ENCODE results near the gene TERT.
"Not testable (repeated sequence)": the region's sequence is repeated elsewhere in the genome, so short reads cannot be mapped to it uniquely, and the experiment has no call there.

The TERT gene

DNA sequence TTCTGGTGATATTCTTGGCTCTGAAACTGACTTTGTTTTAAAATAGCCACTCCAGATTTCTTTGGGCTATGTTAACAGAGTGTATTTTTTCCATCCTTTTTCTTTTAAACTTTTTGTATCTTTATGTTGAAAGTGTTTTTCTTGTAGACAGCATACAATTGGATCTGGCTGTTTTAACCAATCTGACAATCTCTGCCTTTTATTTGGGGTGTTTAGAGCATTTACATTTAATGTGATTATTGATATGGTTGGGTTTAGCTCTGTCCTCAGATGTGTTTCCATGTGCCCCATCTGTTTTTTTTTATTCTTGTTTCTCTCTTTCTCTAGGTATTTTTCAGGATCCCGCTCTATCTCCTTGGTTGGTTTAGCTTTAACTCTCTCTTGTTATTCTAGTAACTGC lies 59.0 kb downstream of the TERT start:
- H3K4me3 ChIP-seq (ENCODE audit: low read depth, low read length) = no peak overlapping the region
- TF ChIP-seq CTCF (IDR thresholded peaks at IDR 0.05; ENCODE audit: low read depth, low read length) = no peak

DNA sequence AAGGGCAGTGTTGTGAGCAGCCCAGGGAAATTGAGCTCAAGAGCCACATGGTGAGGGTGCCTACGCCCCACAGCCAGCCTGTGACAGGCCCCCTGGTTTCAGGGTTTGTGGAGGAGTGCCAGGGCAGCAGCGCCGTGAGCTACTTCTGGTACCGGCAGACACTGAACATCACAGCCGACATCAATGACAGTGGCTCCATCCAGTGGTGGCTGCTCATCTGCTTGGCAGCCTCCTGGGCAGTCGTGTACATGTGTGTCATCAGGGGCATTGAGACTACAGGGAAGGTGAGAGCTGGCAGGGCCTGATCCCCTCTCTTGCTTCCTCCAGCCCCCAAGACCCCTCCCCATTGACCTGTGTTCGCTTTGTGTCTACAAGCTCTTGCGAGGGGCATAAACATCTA lies 59.5 kb downstream of the TERT start:
- no peak for TF ChIP-seq CTCF (IDR thresholded peaks at IDR 0.05; ENCODE audit: low read depth, low read length)

DNA sequence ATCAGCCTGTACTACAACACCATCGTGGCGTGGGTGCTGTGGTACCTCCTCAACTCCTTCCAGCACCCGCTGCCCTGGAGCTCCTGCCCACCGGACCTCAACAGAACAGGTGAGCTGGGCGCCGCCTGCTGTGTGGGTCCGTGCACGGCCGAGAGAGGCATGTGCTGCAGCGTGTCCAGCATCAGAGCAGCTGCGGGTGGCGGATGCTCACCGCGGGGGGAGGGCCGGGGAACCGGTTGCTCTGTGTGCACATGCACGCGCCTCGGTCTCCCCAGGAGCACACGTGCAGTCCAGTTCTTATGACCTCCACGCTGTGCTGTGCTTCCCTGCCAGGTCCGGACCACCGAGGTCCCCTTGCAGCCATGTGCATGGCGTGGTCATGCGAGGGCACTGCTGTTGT lies 62.1 kb downstream of the TERT start:
- no peak overlapping the region for H3K4me3 ChIP-seq (ENCODE audit: low read depth, low read length)
- TF ChIP-seq CTCF (IDR thresholded peaks at IDR 0.05; ENCODE audit: low read depth, low read length) = no peak

More for the DNA sequence above, 59.5 kb downstream of the TERT start:
- no peak overlapping the region for H3K4me3 ChIP-seq (ENCODE audit: low read depth, low read length)

DNA sequence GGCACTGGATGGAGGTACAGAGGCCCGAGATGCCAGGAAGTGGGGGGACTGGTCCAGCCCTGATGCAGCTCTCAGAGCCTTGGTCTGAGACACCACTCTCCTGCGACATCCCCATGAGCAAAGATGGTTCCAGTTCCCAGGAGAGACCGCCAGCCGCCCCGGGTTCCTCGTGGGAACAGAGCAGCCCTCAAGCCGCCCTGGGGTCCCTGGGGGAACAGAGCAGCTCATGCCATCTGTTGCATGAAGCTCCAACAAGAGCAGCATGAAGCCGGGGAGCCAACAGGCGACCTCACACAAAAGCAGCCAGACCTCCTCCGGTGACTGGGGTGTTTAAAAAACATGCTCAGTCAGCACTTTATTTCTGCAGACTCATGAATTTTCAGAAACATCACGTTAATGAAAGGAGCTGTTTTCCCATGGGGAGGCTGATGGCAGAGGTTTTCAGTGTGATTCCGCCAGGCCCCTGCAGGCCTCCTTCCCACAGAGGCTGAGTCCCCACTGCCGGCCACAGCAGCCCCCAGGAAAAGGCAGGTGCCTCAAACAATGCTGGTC lies 63.4 kb downstream of the TERT start:
- H3K4me3 ChIP-seq (ENCODE audit: low read depth, low read length) = no peak overlapping the region
- TF ChIP-seq CTCF (IDR thresholded peaks at IDR 0.05; ENCODE audit: low read depth, low read length) = no peak

GRCh38 chr5:1230551-1230950 lies 64.3 kb downstream of the TERT start:
- no peak for TF ChIP-seq CTCF (IDR thresholded peaks at IDR 0.05; ENCODE audit: low read depth, low read length)
- H3K4me3 ChIP-seq (ENCODE audit: low read depth, low read length) = no peak overlapping the region

DNA sequence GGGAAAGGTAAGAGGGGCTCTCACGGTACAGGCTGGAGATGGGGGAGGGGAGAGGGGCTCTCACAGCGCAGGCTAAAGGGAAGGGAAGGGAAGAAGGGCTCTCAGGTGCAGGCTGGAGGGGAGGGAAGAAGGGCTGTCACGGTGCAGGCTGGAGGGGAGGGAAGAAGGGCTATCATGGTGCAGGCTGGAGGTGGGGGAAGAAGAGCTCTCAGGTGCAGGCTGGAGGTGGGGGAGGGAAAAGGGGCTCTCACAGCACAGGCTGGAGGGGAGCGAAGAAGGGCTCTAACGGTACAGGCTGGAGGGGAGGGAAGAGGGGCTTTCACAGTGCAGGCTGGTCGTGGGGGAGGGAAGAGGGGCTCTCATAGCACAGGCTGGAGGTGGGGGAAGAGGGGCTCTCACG lies 65.0 kb downstream of the TERT start:
- H3K4me3 ChIP-seq (ENCODE audit: low read depth, low read length) = no peak overlapping the region
- no peak for TF ChIP-seq CTCF (IDR thresholded peaks at IDR 0.05; ENCODE audit: low read depth, low read length)

GRCh38 chr5:1229023-1229422 lies 65.8 kb downstream of the TERT start:
- not testable (repeated sequence) for H3K4me3 ChIP-seq (ENCODE audit: low read depth, low read length)

DNA sequence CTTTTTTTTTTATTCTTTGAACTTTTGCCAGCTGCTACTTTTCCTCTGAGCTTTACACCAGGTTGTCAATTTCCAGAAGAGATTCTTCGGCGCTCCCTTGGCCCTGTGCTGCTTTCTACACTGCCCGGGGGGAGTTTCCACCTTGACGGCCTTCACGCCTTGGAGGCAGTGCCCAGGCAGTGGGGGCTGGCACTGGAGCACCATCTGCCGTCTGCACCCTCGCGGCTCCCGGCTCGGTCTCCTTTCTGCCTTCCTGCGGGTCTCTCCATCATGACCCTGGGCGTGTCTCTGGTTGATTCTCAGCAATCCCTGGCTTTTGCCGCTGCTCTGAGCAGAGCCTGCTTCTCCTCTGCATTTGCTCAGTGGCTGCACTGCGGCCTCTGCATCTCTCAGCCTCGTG lies 66.7 kb downstream of the TERT start:
- no peak for TF ChIP-seq CTCF (IDR thresholded peaks at IDR 0.05; ENCODE audit: low read depth, low read length)
- no peak overlapping the region for H3K4me3 ChIP-seq (ENCODE audit: low read depth, low read length)
